NCI-H1930 (cell line): ENCODE results near the gene EPHA2.

Experiments used
- DNase-seq, 2 experiments: peaks; one replicate each; lab custom pipeline; 2025; lab: John Stamatoyannopoulos, UW

EPHA2 gene

GRCh38 chr1:16092097-16092922, 63.6 kb downstream of the EPHA2 start:
- no peak for DNase-seq

- no peak for DNase-seq
Observed at GRCh38 chr1:16091296-16091695, 64.6 kb downstream of the EPHA2 start.

GRCh38 chr1:16090076-16090826, 65.6 kb downstream of the EPHA2 start:
- no peak for DNase-seq

GRCh38 chr1:16088996-16089395, 66.9 kb downstream of the EPHA2 start:
- DNase-seq = no peak

- no peak for DNase-seq
Observed at GRCh38 chr1:16088351-16088911, 67.4 kb downstream of the EPHA2 start.

- no peak for DNase-seq
Observed at GRCh38 chr1:16087733-16088132, 68.1 kb downstream of the EPHA2 start.

GRCh38 chr1:16085522-16085921, 70.3 kb downstream of the EPHA2 start:
- DNase-seq = no peak

GRCh38 chr1:16083486-16083885, 72.4 kb downstream of the EPHA2 start:
- no peak for DNase-seq

GRCh38 chr1:16082283-16083038, 73.4 kb downstream of the EPHA2 start:
- DNase-seq = peak; percentile 21 to 34

GRCh38 chr1:16081636-16082035, 74.2 kb downstream of the EPHA2 start:
- no peak for DNase-seq

GRCh38 chr1:16080422-16081150, 75.3 kb downstream of the EPHA2 start:
- DNase-seq = no peak

- peak in 1 of 2 experiments; percentile 54 for DNase-seq
Observed at GRCh38 chr1:16078925-16079656, 76.8 kb downstream of the EPHA2 start.

GRCh38 chr1:16077406-16078245, 78.2 kb downstream of the EPHA2 start:
- no peak for DNase-seq

- DNase-seq = no peak
Observed at GRCh38 chr1:16076865-16077238, 79.0 kb downstream of the EPHA2 start.

- DNase-seq = no peak
Observed at GRCh38 chr1:16076031-16076864, 79.6 kb downstream of the EPHA2 start.

- no peak for DNase-seq
Observed at GRCh38 chr1:16075337-16076030, 80.4 kb downstream of the EPHA2 start.
